NCI-H1105 treated with DMSO at 0.1 percent for 48 hours (cell line): Measurements from ENCODE around the gene BCL11A.

Experiments
- DNase-seq: peaks from one replicate; lab custom pipeline; 2025; lab: John Stamatoyannopoulos, UW

The BCL11A gene

GRCh38 chr2:60405271-60405919, 148.1 kb downstream of the BCL11A start:
- DNase-seq = no peak
